Stimulated activated CD4-positive, alpha-beta T cell treated with anti-CD3 and anti-CD28 coated beads, Interleukin-12 subunit alpha, Interleukin-12 subunit beta, amount 100 ng/mL, for 48 hours (primary cell): ENCODE data around the gene GPSM1.
A peak's percentile ranks its signal among the peaks of the same experiment; 100 is the strongest.
"Not testable (repeated sequence)": the region's sequence is repeated elsewhere in the genome, so short reads cannot be mapped to it uniquely, and the experiment has no call there.

Experiments used
- DNase-seq, 3 donors: peaks; one replicate each; pipeline ENCODE4 v3.0.0-alpha.2; 2020; ENCODE audit warnings: low read depth in 2 of 3, low spot score in 1 of 3

Gene GPSM1

GRCh38 chr9:136393531-136393930, 66.2 kb downstream of the GPSM1 start:
- DNase-seq: no peak

- DNase-seq: no peak
Observed at GRCh38 chr9:136394312-136395019, 67.1 kb downstream of the GPSM1 start.

- DNase-seq: no peak
Observed at GRCh38 chr9:136395020-136395340, 67.6 kb downstream of the GPSM1 start.

- DNase-seq: no peak
Observed at GRCh38 chr9:136395345-136396218, 68.2 kb downstream of the GPSM1 start.

GRCh38 chr9:136396219-136396515, 68.8 kb downstream of the GPSM1 start:
- DNase-seq: no peak

GRCh38 chr9:136397643-136398042, 70.3 kb downstream of the GPSM1 start:
- DNase-seq: no peak

GRCh38 chr9:136398286-136398685, 70.9 kb downstream of the GPSM1 start:
- no peak for DNase-seq

- peak in 1 of 3 donors; percentile 46 for DNase-seq
Observed at GRCh38 chr9:136399176-136400037, 72.1 kb downstream of the GPSM1 start.

GRCh38 chr9:136400038-136400834, 72.9 kb downstream of the GPSM1 start, which contains the start of gene SNAPC4:
Gene SNAPC4 (minus strand): TSS chr9:136400170. CDS start chr9:136398428, 1,742 bp downstream.
- peak; percentile 75 to 85 (median 80) for DNase-seq

- no peak for DNase-seq
Observed at GRCh38 chr9:136401173-136401922, 74.0 kb downstream of the GPSM1 start.

- no peak for DNase-seq
Observed at GRCh38 chr9:136402067-136402466, 74.7 kb downstream of the GPSM1 start.

GRCh38 chr9:136403538-136403914, 76.2 kb downstream of the GPSM1 start:
- DNase-seq: peak; percentile 56 to 69 (median 63)

GRCh38 chr9:136403915-136404800, 76.8 kb downstream of the GPSM1 start:
- peak; percentile 31 to 42 (median 34) for DNase-seq

- no peak for DNase-seq
Observed at GRCh38 chr9:136404801-136405136, 77.4 kb downstream of the GPSM1 start.

- no peak for DNase-seq
Observed at GRCh38 chr9:136405481-136405880, 78.1 kb downstream of the GPSM1 start.

- not testable (repeated sequence) for DNase-seq
Observed at GRCh38 chr9:136405904-136406303, 78.6 kb downstream of the GPSM1 start.

- DNase-seq: not testable (repeated sequence)
Observed at GRCh38 chr9:136407061-136407460, 79.7 kb downstream of the GPSM1 start.

GRCh38 chr9:136407911-136408310, 80.6 kb downstream of the GPSM1 start:
- DNase-seq: no peak
